GM12878 (cell line): ENCODE results near the gene PHPT1. TPM values are rescaled to one million over a fixed set of nuclear protein-coding genes. Genes with fewer than 3 reads are reported as not detected.

ENCODE experiments used
- ATAC-seq: fragments of 200-7000 bp; cut with Tn5 transposase; 3 replicates; pipeline ENCODE4 v1.9.1; 2020; ENCODE audit warnings: mild to moderate bottlenecking, moderate library complexity
- BruUV-seq: library from RNA; stranded (reverse); fragments of 400-500 nt; replicated peaks from 2 replicates; lab custom pipeline; 2021; lab: Mats Ljungman, UMichigan
- CTCF ChIA-PET: fragments of 300-600 bp; sonication (Branson Sonifier 250); formaldehyde crosslinking; extraction: SDS; loops from one replicate; lab custom pipeline; 2021; ENCODE audit warnings: inconsistent platforms; lab: Yijun Ruan, JAX
- POLR2A ChIA-PET: fragments of 350-600 bp; formaldehyde crosslinking; extraction: SDS; loops from one replicate; lab custom pipeline; 2021; ENCODE audit warnings: inconsistent platforms; lab: Charles Lee
- RAD21 ChIA-PET: fragments of 300-600 bp; sonication (Branson Sonifier 250); formaldehyde crosslinking; loops from one replicate; lab custom pipeline; 2023; ENCODE audit warnings: antibody characterized with exemption; ENCODE audit not compliant: unreplicated experiment; lab: Charles Lee
- SMC1A ChIA-PET: fragments of 300-600 bp; sonication (Branson Sonifier 250); formaldehyde crosslinking; loops from one replicate; lab custom pipeline; 2023; ENCODE audit not compliant: unreplicated experiment, uncharacterized antibody; lab: Charles Lee
- DNase-seq: peaks from one replicate; pipeline ENCODE4 v3.0.0-alpha.2; 2011; ENCODE audit warnings: low read depth, low spot score
- FAIRE-seq: peaks from 3 replicates; lab custom pipeline; 2011; peaks lifted over from hg19 to GRCh38; lab: Jason Lieb, UNC
- H2AFZ ChIP-seq: 2 replicates; pipeline ENCODE4 v1.6.0; 2011; ENCODE audit warnings: low read depth, low read length, control low read depth; ENCODE audit not compliant: control insufficient read depth
- H3K27ac ChIP-seq: 2 replicates; pipeline ENCODE4 v1.5.1; 2011; ENCODE audit warnings: control low read depth; ENCODE audit not compliant: control insufficient read depth, insufficient read depth
- H3K27me3 ChIP-seq, 2 experiments: replicated peaks in 1 of 2; 2 replicates each; pipeline versions ENCODE4 v1.6.0 to v1.6.1; 2011; ENCODE audit warnings: low read length in 1 of 2; ENCODE audit not compliant: control insufficient read depth in 2 of 2, insufficient read depth in 2 of 2
- H3K36me3 ChIP-seq, 2 experiments: 2 replicates each; pipeline ENCODE4 v1.5.1; 2011; ENCODE audit warnings: low read length in 1 of 2; ENCODE audit not compliant: control insufficient read depth in 2 of 2, insufficient read depth in 2 of 2
- H3K4me1 ChIP-seq: 2 replicates; pipeline ENCODE4 v1.6.1; 2011; ENCODE audit warnings: mild to moderate bottlenecking, low read length, moderate library complexity, mixed read lengths; ENCODE audit not compliant: control insufficient read depth, insufficient read depth
- H3K4me2 ChIP-seq: 2 replicates; pipeline ENCODE4 v1.6.0; 2011; ENCODE audit warnings: control low read depth; ENCODE audit not compliant: control insufficient read depth, insufficient read depth
- H3K4me3 ChIP-seq: fragments of 200-600 bp; sonication (generic); 2 replicates; pipeline ENCODE4 v1.5.1; 2016
- H3K79me2 ChIP-seq: 2 replicates; pipeline ENCODE4 v1.6.0; 2011; ENCODE audit warnings: low read length; ENCODE audit not compliant: control insufficient read depth, insufficient read depth
- H3K9ac ChIP-seq: 2 replicates; pipeline ENCODE4 v1.8.0; 2011; ENCODE audit warnings: low read length, control low read depth, mixed read lengths; ENCODE audit not compliant: control insufficient read depth, insufficient read depth
- H3K9me3 ChIP-seq: replicated peaks from 3 replicates; pipeline ENCODE4 v1.5.1; 2011; ENCODE audit warnings: mild to moderate bottlenecking, low read length; ENCODE audit not compliant: control insufficient read depth, insufficient read depth
- H4K20me1 ChIP-seq: 2 replicates; pipeline ENCODE4 v1.6.0; 2011; ENCODE audit not compliant: control insufficient read depth, insufficient read depth
- ASH2L ChIP-seq: fragments of 300-600, 200-600 bp; sonication (generic); IDR thresholded peaks from 2 replicates; pipeline ENCODE4 v1.6.1; 2017; ENCODE audit warnings: low read depth, mild to moderate bottlenecking, borderline replicate concordance
- FOXK2 ChIP-seq: fragments of 450-650 bp; IDR thresholded peaks from 2 replicates; pipeline ENCODE4 v1.6.1; 2017; ENCODE audit warnings: mild to moderate bottlenecking, moderate library complexity
- GABPA ChIP-seq: IDR thresholded peaks from 2 replicates; pipeline ENCODE4 v1.6.1; 2014; ENCODE audit warnings: antibody characterized with exemption, low read depth, mild to moderate bottlenecking, inconsistent platforms
- IKZF2 ChIP-seq, 2 experiments: fragments of 450-650 bp; IDR thresholded peaks; 2 replicates each; pipeline ENCODE4 v1.6.1; 2017; ENCODE audit warnings: mild to moderate bottlenecking in 2 of 2, moderate library complexity in 2 of 2
- IRF4 ChIP-seq: IDR thresholded peaks from 2 replicates; pipeline ENCODE4 v1.6.1; 2011; ENCODE audit warnings: low read depth, low read length
- NFYA ChIP-seq: IDR thresholded peaks from 2 replicates; pipeline ENCODE4 v1.6.1; 2011; ENCODE audit warnings: low read depth, mild to moderate bottlenecking, low read length, improper control_type of control experiment, borderline replicate concordance
- PAX5 ChIP-seq: IDR thresholded peaks from 2 replicates; pipeline ENCODE4 v1.6.1; 2011; ENCODE audit warnings: low read depth, low read length, borderline replicate concordance
- ZBED1 ChIP-seq: IDR thresholded peaks from 2 replicates; pipeline ENCODE4 v1.6.1; 2016; ENCODE audit warnings: borderline replicate concordance
- ZSCAN29 ChIP-seq: fragments of 450-650 bp; IDR thresholded peaks from 2 replicates; pipeline ENCODE4 v1.6.1; 2017; ENCODE audit warnings: mild to moderate bottlenecking, moderate library complexity
- WGBS: methylation state at CpG from one replicate; pipeline ENCODE4 v1.1.6; 2016; ENCODE audit warnings: low lambda C conversion rate; ENCODE audit not compliant: insufficient replicate concordance, insufficient coverage; ENCODE audit errors: missing lambda C conversion rate; 5-methylcytosine and 5-hydroxymethylcytosine counted together
- in situ Hi-C: fragments of 300-500 bp; cut with MboI; formaldehyde crosslinking; loops from 9 replicates; pipeline ENCODE4 v1.14.3; 2018; ENCODE audit warnings: mixed read lengths
- intact Hi-C: fragments of 100-400 bp; cut with micrococcal nuclease; formaldehyde crosslinking; loops from one replicate; pipeline ENCODE4 v1.14.2; 2022; ENCODE audit not compliant: unreplicated experiment
- polyA plus RNA-seq, 11 experiments: library from polyadenylated mRNA; depleted of rRNA in 4 of 11; unstranded in 6 of 11; stranded (reverse) in 5 of 11; fragments of >200 nt; fragmentation: Nextera tagmentation in 4 of 11; fragmentation: Illumina TruSeq in 1 of 11; extraction: Ambion mirVana in 4 of 11; extraction: Trizol in 1 of 11; gene quantifications; 1 replicate in 1 of 11; 2 replicates in 10 of 11; pipeline versions ENCODE4 v1.2.1 to v1.2.3, GENCODE V29; 2011 to 2016; ENCODE audit warnings: inconsistent platforms in 2 of 11, missing spikeins in 2 of 11, low read depth in 1 of 11
- total RNA-seq, 4 experiments: library from RNA; depleted of rRNA in 3 of 4; stranded (reverse); fragments of >200 nt in 3 of 4; fragmentation: Illumina TruSeq in 1 of 4; extraction: Trizol in 1 of 4; gene quantifications; 2 replicates each; pipeline versions ENCODE4 v1.2.1 to v1.2.3, GENCODE V29; 2013 to 2021
- TF ChIP-seq, protein P1 (sequence below): fragments of 450-650 bp; IDR thresholded peaks from 2 replicates; pipeline ENCODE4 v1.6.1; 2017; ENCODE audit warnings: antibody characterized with exemption, mild to moderate bottlenecking, moderate library complexity
- TF ChIP-seq, protein P2 (sequence below): fragments of 450-650 bp; IDR thresholded peaks from 2 replicates; pipeline ENCODE4 v1.6.1; 2018; ENCODE audit warnings: mild to moderate bottlenecking, low read depth, moderate library complexity; ENCODE audit not compliant: partially characterized antibody

PHPT1 gene
- total and polyA plus RNA-seq, 10 of the 15 experiments (the other 5 are each of a cell fraction or from before 2014, with no cell fraction given), result 56.2 to 323 (median 140) TPM

- TF ChIP-seq, protein P1, sequence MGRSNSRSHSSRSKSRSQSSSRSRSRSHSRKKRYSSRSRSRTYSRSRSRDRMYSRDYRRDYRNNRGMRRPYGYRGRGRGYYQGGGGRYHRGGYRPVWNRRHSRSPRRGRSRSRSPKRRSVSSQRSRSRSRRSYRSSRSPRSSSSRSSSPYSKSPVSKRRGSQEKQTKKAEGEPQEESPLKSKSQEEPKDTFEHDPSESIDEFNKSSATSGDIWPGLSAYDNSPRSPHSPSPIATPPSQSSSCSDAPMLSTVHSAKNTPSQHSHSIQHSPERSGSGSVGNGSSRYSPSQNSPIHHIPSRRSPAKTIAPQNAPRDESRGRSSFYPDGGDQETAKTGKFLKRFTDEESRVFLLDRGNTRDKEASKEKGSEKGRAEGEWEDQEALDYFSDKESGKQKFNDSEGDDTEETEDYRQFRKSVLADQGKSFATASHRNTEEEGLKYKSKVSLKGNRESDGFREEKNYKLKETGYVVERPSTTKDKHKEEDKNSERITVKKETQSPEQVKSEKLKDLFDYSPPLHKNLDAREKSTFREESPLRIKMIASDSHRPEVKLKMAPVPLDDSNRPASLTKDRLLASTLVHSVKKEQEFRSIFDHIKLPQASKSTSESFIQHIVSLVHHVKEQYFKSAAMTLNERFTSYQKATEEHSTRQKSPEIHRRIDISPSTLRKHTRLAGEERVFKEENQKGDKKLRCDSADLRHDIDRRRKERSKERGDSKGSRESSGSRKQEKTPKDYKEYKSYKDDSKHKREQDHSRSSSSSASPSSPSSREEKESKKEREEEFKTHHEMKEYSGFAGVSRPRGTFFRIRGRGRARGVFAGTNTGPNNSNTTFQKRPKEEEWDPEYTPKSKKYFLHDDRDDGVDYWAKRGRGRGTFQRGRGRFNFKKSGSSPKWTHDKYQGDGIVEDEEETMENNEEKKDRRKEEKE, result no peak
- TF ChIP-seq GABPA, result no peak
- no peak for TF ChIP-seq IRF4
- TF ChIP-seq PAX5, result no peak
- TF ChIP-seq ZBED1, result no peak
- no peak for TF ChIP-seq NFYA
These were observed 9.7 kb upstream of the PHPT1 start (continued) for GRCh38 chr9:136839229-136840139.

GRCh38 chr9:136840140-136840876 is 8.9 kb upstream of the PHPT1 start:
- CTCF ChIA-PET, result interaction anchor here (4.3 kb wide), 1 partner anchor 194 kb away, joined by 35 read pairs; no protein-coding TSS in a partner anchor
- in situ Hi-C loops, result no loop called here
- TF ChIP-seq ASH2L (no peak), IKZF2 (IDR thresholded peaks at IDR 0.05) (no peak), ZSCAN29 (no peak), FOXK2 (no peak)
- TF ChIP-seq, protein P2, sequence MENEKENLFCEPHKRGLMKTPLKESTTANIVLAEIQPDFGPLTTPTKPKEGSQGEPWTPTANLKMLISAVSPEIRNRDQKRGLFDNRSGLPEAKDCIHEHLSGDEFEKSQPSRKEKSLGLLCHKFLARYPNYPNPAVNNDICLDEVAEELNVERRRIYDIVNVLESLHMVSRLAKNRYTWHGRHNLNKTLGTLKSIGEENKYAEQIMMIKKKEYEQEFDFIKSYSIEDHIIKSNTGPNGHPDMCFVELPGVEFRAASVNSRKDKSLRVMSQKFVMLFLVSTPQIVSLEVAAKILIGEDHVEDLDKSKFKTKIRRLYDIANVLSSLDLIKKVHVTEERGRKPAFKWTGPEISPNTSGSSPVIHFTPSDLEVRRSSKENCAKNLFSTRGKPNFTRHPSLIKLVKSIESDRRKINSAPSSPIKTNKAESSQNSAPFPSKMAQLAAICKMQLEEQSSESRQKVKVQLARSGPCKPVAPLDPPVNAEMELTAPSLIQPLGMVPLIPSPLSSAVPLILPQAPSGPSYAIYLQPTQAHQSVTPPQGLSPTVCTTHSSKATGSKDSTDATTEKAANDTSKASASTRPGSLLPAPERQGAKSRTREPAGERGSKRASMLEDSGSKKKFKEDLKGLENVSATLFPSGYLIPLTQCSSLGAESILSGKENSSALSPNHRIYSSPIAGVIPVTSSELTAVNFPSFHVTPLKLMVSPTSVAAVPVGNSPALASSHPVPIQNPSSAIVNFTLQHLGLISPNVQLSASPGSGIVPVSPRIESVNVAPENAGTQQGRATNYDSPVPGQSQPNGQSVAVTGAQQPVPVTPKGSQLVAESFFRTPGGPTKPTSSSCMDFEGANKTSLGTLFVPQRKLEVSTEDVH, result no peak

More at GRCh38 chr9:136840140-136840876, 8.9 kb upstream of the PHPT1 start:
- Histone ChIP-seq H3K4me2 (no peak overlapping the region), H4K20me1 (no peaks in the 10 kb centered on the region; the same call in 1 of the 2 replicates), H3K9me3 (no peaks in the 10 kb centered on the region; the same call in 2 of the 3 replicates), H3K79me2 (no peaks in the 10 kb centered on the region), H2AFZ (no peak overlapping the region), H3K9ac (no peak overlapping the region), H3K4me3 (no peak overlapping the region), H3K27me3 (no peaks in the 10 kb centered on the region), H3K4me1 (peaks cover 6% of the 10 kb centered on the region; the same call in 1 of the 2 replicates), H3K36me3 (no peaks in the 10 kb centered on the region), H3K27ac (no peak overlapping the region)
- DNase-seq (no peak), ATAC-seq (no peak), FAIRE-seq (no peak)
- WGBS, result 88% methylated on average over 28 of the region's 32 CpGs
- TSS peak; percentile 82 for BruUV-seq
- POLR2A ChIA-PET, result interaction anchor here (1.3 kb wide), 1 partner anchor 30 kb away, joined by 3 read pairs; no protein-coding TSS in a partner anchor
- RAD21 ChIA-PET, result no interaction called here
- SMC1A ChIA-PET, result no interaction called here
- intact Hi-C loops, result no loop called here
